ENCODE measurements around the gene MBD5.

GRCh38 chr2:148528356-148529064, 507.6 kb downstream of the MBD5 start:
- no peak for TF ChIP-seq CTCF (IDR thresholded peaks at IDR 0.05)
- no peak for TF ChIP-seq POLR2A (IDR thresholded peaks at IDR 0.05)
